A549 (cell line): ENCODE measurements around the gene GALT. TPM values are rescaled to one million over a fixed set of nuclear protein-coding genes. Genes with fewer than 3 reads are reported as not detected.

Experiments used
- ATAC-seq, 2 experiments: fragments of 200-7000 bp in 1 of 2; fragments of >200 bp in 1 of 2; cut with Nextera tagmentation in 1 of 2; cut with Tn5 transposase in 1 of 2; 3 replicates each; pipeline versions ENCODE4 v1.8.0 to v1.9.1; 2018 to 2020; ENCODE audit warnings: mild to moderate bottlenecking in 1 of 2, moderate library complexity in 1 of 2
- CTCF ChIA-PET: fragments of 300-600 bp; sonication (Branson Sonifier 250); formaldehyde crosslinking; extraction: SDS; loops from one replicate; lab custom pipeline; 2021; ENCODE audit warnings: antibody characterized with exemption, inconsistent platforms; lab: Yijun Ruan, JAX
- POLR2A ChIA-PET: fragments of 350-600 bp; formaldehyde crosslinking; extraction: SDS; loops from one replicate; lab custom pipeline; 2021; ENCODE audit warnings: antibody characterized with exemption, inconsistent platforms; lab: Yijun Ruan, JAX
- DNase-seq, 2 experiments: peaks; one replicate each; pipeline versions ENCODE4 v3.0.0 to v3.0.0-alpha.2; 2011 to 2016; ENCODE audit warnings: low read depth in 1 of 2, low spot score in 1 of 2
- FAIRE-seq: peaks from 2 replicates; lab custom pipeline; 2011; peaks lifted over from hg19 to GRCh38; lab: Jason Lieb, UNC
- H3K27ac ChIP-seq, 2 experiments: fragments of >200 bp; sonication (Bioruptor Twin); formaldehyde crosslinking; 3 replicates each; pipeline ENCODE4 v1.5.1; 2016 to 2017
- H3K4me1 ChIP-seq: fragments of >200 bp; sonication (Bioruptor Twin); formaldehyde crosslinking; 3 replicates; pipeline ENCODE4 v1.6.1; 2016
- H3K4me2 ChIP-seq: fragments of >200 bp; sonication (Bioruptor Twin); formaldehyde crosslinking; 3 replicates; pipeline ENCODE4 v1.6.1; 2016
- H3K4me3 ChIP-seq: fragments of >200 bp; sonication (Bioruptor Twin); formaldehyde crosslinking; 3 replicates; pipeline ENCODE4 v1.5.1; 2016
- H3K9me3 ChIP-seq: fragments of >200 bp; sonication (Bioruptor Twin); formaldehyde crosslinking; 3 replicates; pipeline ENCODE4 v1.6.1; 2016
- ATOH8 ChIP-seq: fragments of 250-450 bp; sonication (Bioruptor Pico); IDR thresholded peaks from 2 replicates; pipeline ENCODE4 v1.5.0; 2020; ENCODE audit warnings: low read depth, mild to moderate bottlenecking, moderate library complexity
- BCL3 ChIP-seq: fragments of >200 bp; sonication (Bioruptor Twin); formaldehyde crosslinking; IDR thresholded peaks from 3 replicates; pipeline ENCODE4 v1.6.1; 2016
- CEBPB ChIP-seq, 2 experiments: fragments of >200 bp in 1 of 2; sonication (Bioruptor Twin) in 1 of 2; formaldehyde crosslinking in 1 of 2; IDR thresholded peaks; 2 replicates each; pipeline ENCODE4 v1.6.1; 2012 to 2016
- E2F6 ChIP-seq: IDR thresholded peaks from 2 replicates; pipeline ENCODE4 v1.6.1; 2012; ENCODE audit warnings: low read depth, borderline replicate concordance
- ELK1 ChIP-seq: fragments of 150-350 bp; IDR thresholded peaks from 2 replicates; pipeline ENCODE4 v1.6.1; 2014; ENCODE audit warnings: low read depth, mild to moderate bottlenecking, low read length
- EP300 ChIP-seq, 2 experiments: fragments of >200 bp; sonication (Bioruptor Twin); formaldehyde crosslinking; IDR thresholded peaks; 2 replicates in 1 of 2; 3 replicates in 1 of 2; pipeline ENCODE4 v1.6.1; 2016 to 2017
- ESRRA ChIP-seq: fragments of 150-350 bp; IDR thresholded peaks from 2 replicates; pipeline ENCODE4 v1.6.1; 2014; ENCODE audit warnings: mild to moderate bottlenecking, low read length, borderline replicate concordance
- FOSB ChIP-seq: fragments of 250-450 bp; sonication (Bioruptor Pico); IDR thresholded peaks from 2 replicates; pipeline ENCODE4 v1.5.0; 2020; ENCODE audit warnings: mild to moderate bottlenecking, moderate library complexity
- FOSL2 ChIP-seq, 2 experiments: fragments of 450-650 bp in 1 of 2; fragments of >200 bp in 1 of 2; sonication (Bioruptor Twin) in 1 of 2; formaldehyde crosslinking; IDR thresholded peaks; 2 replicates each; pipeline versions ENCODE4 v1.5.0 to v1.6.1; 2016 to 2020; ENCODE audit warnings: mild to moderate bottlenecking in 1 of 2, moderate library complexity in 1 of 2
- GATA3 ChIP-seq: IDR thresholded peaks from 2 replicates; pipeline ENCODE4 v1.6.1; 2012; ENCODE audit warnings: borderline replicate concordance
- HEYL ChIP-seq: fragments of 250-450 bp; sonication (Bioruptor Pico); IDR thresholded peaks from 2 replicates; pipeline ENCODE4 v1.8.0; 2021; ENCODE audit warnings: mild to moderate bottlenecking, moderate library complexity
- JUN ChIP-seq, 2 experiments: fragments of >200 bp; sonication (Bioruptor Twin); formaldehyde crosslinking; IDR thresholded peaks; 2 replicates in 1 of 2; 3 replicates in 1 of 2; pipeline ENCODE4 v1.6.1; 2016 to 2017
- JUNB ChIP-seq: fragments of >200 bp; sonication (Bioruptor Twin); formaldehyde crosslinking; IDR thresholded peaks from 2 replicates; pipeline ENCODE4 v1.6.1; 2016
- KDM1A ChIP-seq: fragments of 200-600 bp; sonication (generic); IDR thresholded peaks from 2 replicates; pipeline ENCODE4 v1.6.1; 2016; ENCODE audit warnings: low read depth, mild to moderate bottlenecking
- MAFK ChIP-seq: fragments of 450-650 bp; IDR thresholded peaks from 2 replicates; pipeline ENCODE4 v1.6.1; 2014; ENCODE audit not compliant: partially characterized antibody
- MAX ChIP-seq: IDR thresholded peaks from 2 replicates; pipeline ENCODE4 v1.6.1; 2012
- NFE2L2 ChIP-seq: fragments of 150-350 bp; conservative IDR thresholded peaks from 2 replicates; pipeline ENCODE4 v1.6.1; 2014; ENCODE audit warnings: low read length
- NPAS2 ChIP-seq: fragments of 250-450 bp; sonication (Bioruptor Pico); IDR thresholded peaks from 2 replicates; pipeline ENCODE4 v1.8.0; 2022; ENCODE audit warnings: mild to moderate bottlenecking, moderate library complexity, borderline replicate concordance
- POLR2A ChIP-seq: IDR thresholded peaks from 2 replicates; pipeline ENCODE4 v1.6.1; 2012; ENCODE audit warnings: mild to moderate bottlenecking, low read length
- POLR2AphosphoS2 ChIP-seq: conservative IDR thresholded peaks from 2 replicates; pipeline ENCODE4 v1.6.1; 2012; ENCODE audit warnings: low read length, improper control_type of control experiment, inconsistent platforms
- RARB ChIP-seq: fragments of 250-450 bp; sonication (Bioruptor Pico); IDR thresholded peaks from 2 replicates; pipeline ENCODE4 v1.8.0; 2021; ENCODE audit warnings: mild to moderate bottlenecking, moderate library complexity
- RFX5 ChIP-seq: fragments of 450-650 bp; IDR thresholded peaks from 2 replicates; pipeline ENCODE4 v1.7.1; 2014; ENCODE audit warnings: antibody characterized with exemption, mild to moderate bottlenecking, moderate library complexity
- RNF2 ChIP-seq: fragments of 200-600 bp; sonication (generic); IDR thresholded peaks from 2 replicates; pipeline ENCODE4 v1.6.1; 2016; ENCODE audit warnings: low read depth, mild to moderate bottlenecking, antibody characterized with exemption, moderate library complexity, borderline replicate concordance
- ZC3H11A ChIP-seq: fragments of 450-650 bp; IDR thresholded peaks from 2 replicates; pipeline ENCODE4 v1.6.1; 2014; ENCODE audit warnings: antibody characterized with exemption, mild to moderate bottlenecking
- ZNF302 ChIP-seq: fragments of 250-450 bp; sonication (Bioruptor Pico); IDR thresholded peaks from 2 replicates; pipeline ENCODE4 v1.9.0; 2021; ENCODE audit warnings: inconsistent platforms, mild to moderate bottlenecking, moderate library complexity
- ZSCAN20 ChIP-seq: fragments of 250-450 bp; sonication (Bioruptor Pico); IDR thresholded peaks from 2 replicates; pipeline ENCODE4 v1.8.0; 2022; ENCODE audit warnings: mild to moderate bottlenecking, moderate library complexity
- WGBS: methylation state at CpG from one replicate; pipeline ENCODE4 v1.1.6; 2017; ENCODE audit errors: missing lambda C conversion rate; 5-methylcytosine and 5-hydroxymethylcytosine counted together
- polyA plus RNA-seq, 4 experiments: library from polyadenylated mRNA; depleted of rRNA in 3 of 4; stranded (reverse); fragments of >200 nt; fragmentation: RNase III in 1 of 4; extraction: RNeasy Plus Mini Kit Qiagen cat#74134 plus additional on column Dnase treatment in 1 of 4; gene quantifications; 2 replicates in 3 of 4; 3 replicates in 1 of 4; pipeline ENCODE4 v1.2.3, GENCODE V29; 2011 to 2017

Gene GALT
- polyA plus RNA-seq, 2 of the 4 experiments (the other 2 are of a cell fraction) = 19.0 to 28.4 TPM

- Histone ChIP-seq H3K9me3 (no peaks in the 10 kb centered on the region), H3K4me1 (peaks cover 9% of the 10 kb centered on the region), H3K27ac (no peak overlapping the region), H3K4me3 (no peak overlapping the region), H3K4me2 (no peak overlapping the region)
- 70% methylated on average over 5 of the region's 5 CpGs for WGBS
- no peak for FAIRE-seq
- no peak for DNase-seq
- no peak for TF ChIP-seq ESRRA
- no peak for TF ChIP-seq HEYL (CRISPR knock-in tag)
- no peak for TF ChIP-seq RARB (CRISPR knock-in tag)
- TF ChIP-seq ZSCAN20 (CRISPR knock-in tag) = no peak
- no peak for TF ChIP-seq ATOH8 (CRISPR knock-in tag)
- TF ChIP-seq MAX = no peak
- TF ChIP-seq ZNF302 (CRISPR knock-in tag) = no peak
- no peak for TF ChIP-seq CEBPB (IDR thresholded peaks at IDR 0.05)
- no peak for TF ChIP-seq FOSL2 (IDR thresholded peaks at IDR 0.05)
- TF ChIP-seq FOSL2 (CRISPR knock-in tag; IDR thresholded peaks at IDR 0.05) = no peak
- no peak for TF ChIP-seq NFE2L2
- TF ChIP-seq KDM1A = no peak
- TF ChIP-seq POLR2AphosphoS2 = no peak
- TF ChIP-seq JUN (IDR thresholded peaks at IDR 0.05) = no peak
- TF ChIP-seq ZC3H11A = no peak
- no peak for TF ChIP-seq E2F6
- TF ChIP-seq RNF2 = no peak
- no peak for TF ChIP-seq BCL3
- no peak for ATAC-seq
- ChIA-PET CTCF (interaction anchor here (1.0 to 12.1 kb wide), 3 partner anchors 8 to 45 kb away, joined by 5 to 288 read pairs (median 21); partner anchors contain the start of genes GALT, IL11RA and SIGMAR1), POLR2A (no interaction called here)
Observed at GRCh38 chr9:34656992-34657391, 10.5 kb downstream of the GALT start.

GRCh38 chr9:34658461-34658860 is 12.0 kb downstream of the GALT start:
- Histone ChIP-seq H3K4me3 (no peak overlapping the region), H3K9me3 (no peaks in the 10 kb centered on the region), H3K4me1 (no peaks in the 10 kb centered on the region), H3K4me2 (no peak overlapping the region), H3K27ac (no peak overlapping the region)
- ChIA-PET POLR2A (no interaction called here), CTCF (interaction anchor here (3.5 to 12.1 kb wide), 3 partner anchors 15 to 43 kb away, joined by 21 to 288 read pairs (median 48); partner anchors contain the start of genes GALT, IL11RA and SIGMAR1)
- ATAC-seq (no peak), FAIRE-seq (no peak), DNase-seq (no peak)
- TF ChIP-seq JUNB = no peak
- TF ChIP-seq RFX5 = no peak
- WGBS = 92% methylated on average over 9 of the region's 14 CpGs

- WGBS = 89% methylated on average over 8 of the region's 8 CpGs
- ATAC-seq (no peak), DNase-seq (no peak), FAIRE-seq (no peak)
- Histone ChIP-seq H3K9me3 (no peaks in the 10 kb centered on the region), H3K4me2 (no peak overlapping the region), H3K4me3 (no peak overlapping the region), H3K4me1 (peaks cover 5% of the 10 kb centered on the region), H3K27ac (no peak overlapping the region)
- ChIA-PET CTCF (interaction anchor here (1.0 to 12.1 kb wide), 4 partner anchors 15 to 407 kb away, joined by 3 to 288 read pairs (median 26); partner anchors contain the start of genes GALT, IL11RA and SIGMAR1), POLR2A (interaction anchor here (0.9 kb wide), 1 partner anchor 13 kb away, joined by 3 read pairs; the partner anchor contains the start of gene GALT)
- TF ChIP-seq NFE2L2 (no peak), ELK1 (no peak), NPAS2 (no peak), MAFK (no peak), GATA3 (no peak), KDM1A (no peak), POLR2A (no peak), POLR2AphosphoS2 (no peak), FOSB (no peak), RARB (CRISPR knock-in tag) (no peak), ESRRA (no peak), EP300 (IDR thresholded peaks at IDR 0.05) (no peak), ATOH8 (CRISPR knock-in tag) (no peak)
Observed at GRCh38 chr9:34659592-34660253, 13.2 kb downstream of the GALT start.
